ENCODE measurements around the gene RCAN2. TPM values are rescaled to one million over a fixed set of nuclear protein-coding genes. Genes with fewer than 3 reads are reported as not detected.
"Not testable (repeated sequence)": the region's sequence is repeated elsewhere in the genome, so short reads cannot be mapped to it uniquely, and the experiment has no call there.

The RCAN2 gene
- total RNA-seq, 1 donor from 2014 or later = 6.7 TPM

GRCh38 chr6:46390153-46390876 lies 100.9 kb downstream of the RCAN2 start:
- no peak for DNase-seq (ENCODE audit: low spot score)

GRCh38 chr6:46387728-46388127 lies 103.5 kb downstream of the RCAN2 start:
- not testable (repeated sequence) for DNase-seq (ENCODE audit: low spot score)

- no peak for DNase-seq (ENCODE audit: low spot score)
Observed at GRCh38 chr6:46381579-46381978, 109.7 kb downstream of the RCAN2 start.

- no peak for DNase-seq (ENCODE audit: low spot score)
Observed at GRCh38 chr6:46381057-46381456, 110.2 kb downstream of the RCAN2 start.

GRCh38 chr6:46380152-46380807 lies 111.0 kb downstream of the RCAN2 start:
- no peak for DNase-seq (ENCODE audit: low spot score)

GRCh38 chr6:46378882-46379416 lies 112.3 kb downstream of the RCAN2 start:
- DNase-seq (ENCODE audit: low spot score) = no peak

GRCh38 chr6:46378161-46378881 lies 112.9 kb downstream of the RCAN2 start:
- no peak for DNase-seq (ENCODE audit: low spot score)

- no peak for DNase-seq (ENCODE audit: low spot score)
Observed at GRCh38 chr6:46377209-46377608, 114.0 kb downstream of the RCAN2 start.

DNA sequence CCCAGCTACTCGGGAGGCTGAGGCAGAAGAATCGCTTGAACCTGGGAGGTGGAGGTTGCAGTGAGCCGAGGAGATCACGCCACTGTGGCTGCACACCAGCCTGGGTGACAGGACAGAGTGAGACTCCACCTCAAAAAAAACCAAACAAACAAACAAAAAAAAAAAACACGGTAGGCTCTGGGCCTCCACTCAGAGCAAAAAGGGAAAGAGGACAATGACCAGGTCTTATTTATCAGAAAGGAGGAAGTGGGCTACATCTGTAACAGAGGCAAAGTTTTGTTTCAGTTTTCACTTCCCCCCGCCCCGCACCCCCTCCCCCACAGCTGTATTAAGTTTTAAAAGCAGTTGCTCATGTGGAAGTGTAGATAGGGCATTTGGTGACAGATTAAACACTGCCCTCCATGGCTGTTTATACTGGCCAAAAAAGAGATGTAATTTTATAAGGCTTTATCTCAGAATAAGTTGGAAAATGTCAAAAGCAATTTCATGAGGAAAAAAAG lies 114.6 kb downstream of the RCAN2 start:
- DNase-seq (ENCODE audit: low spot score) = no peak

DNA sequence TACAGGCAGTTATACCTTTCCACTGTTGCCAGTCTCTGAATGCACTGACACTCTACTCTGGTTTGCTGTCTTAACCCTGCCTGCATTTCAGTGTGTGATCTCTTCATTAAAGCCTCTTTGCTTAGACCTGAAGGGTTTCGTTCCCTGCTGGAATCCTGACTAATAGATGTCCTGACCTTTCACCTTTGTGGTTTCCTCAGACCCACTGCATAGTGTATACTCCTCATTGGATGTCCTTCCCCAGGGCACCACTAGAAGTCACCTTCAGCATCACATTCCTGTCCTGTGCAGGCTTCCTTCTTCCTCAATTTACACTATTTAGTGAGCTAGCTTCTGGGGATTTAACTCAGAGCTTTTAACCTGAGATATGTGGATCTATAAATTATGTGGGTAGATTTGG lies 120.6 kb downstream of the RCAN2 start:
- no peak for DNase-seq (ENCODE audit: low spot score)

DNA sequence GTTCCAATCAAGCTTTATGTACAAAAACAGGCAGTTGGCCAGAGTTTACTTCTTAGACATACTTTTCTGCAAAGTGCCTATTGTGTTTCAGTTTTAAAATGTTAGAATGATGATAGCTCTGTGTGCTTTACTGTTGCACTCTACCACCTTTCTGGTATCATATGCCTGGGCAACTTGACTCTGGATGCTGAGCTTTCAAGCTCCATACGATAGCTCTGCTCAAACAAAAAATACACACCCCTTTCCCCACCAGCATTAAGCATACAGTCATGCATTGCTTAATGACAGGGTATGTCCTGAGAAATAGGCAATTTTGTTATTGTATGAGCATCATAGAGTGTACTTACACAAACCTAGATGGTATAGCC lies 123.1 kb downstream of the RCAN2 start:
- no peak for DNase-seq (ENCODE audit: low spot score)

GRCh38 chr6:46367354-46368168 lies 123.7 kb downstream of the RCAN2 start:
- no peak for DNase-seq (ENCODE audit: low spot score)

DNA sequence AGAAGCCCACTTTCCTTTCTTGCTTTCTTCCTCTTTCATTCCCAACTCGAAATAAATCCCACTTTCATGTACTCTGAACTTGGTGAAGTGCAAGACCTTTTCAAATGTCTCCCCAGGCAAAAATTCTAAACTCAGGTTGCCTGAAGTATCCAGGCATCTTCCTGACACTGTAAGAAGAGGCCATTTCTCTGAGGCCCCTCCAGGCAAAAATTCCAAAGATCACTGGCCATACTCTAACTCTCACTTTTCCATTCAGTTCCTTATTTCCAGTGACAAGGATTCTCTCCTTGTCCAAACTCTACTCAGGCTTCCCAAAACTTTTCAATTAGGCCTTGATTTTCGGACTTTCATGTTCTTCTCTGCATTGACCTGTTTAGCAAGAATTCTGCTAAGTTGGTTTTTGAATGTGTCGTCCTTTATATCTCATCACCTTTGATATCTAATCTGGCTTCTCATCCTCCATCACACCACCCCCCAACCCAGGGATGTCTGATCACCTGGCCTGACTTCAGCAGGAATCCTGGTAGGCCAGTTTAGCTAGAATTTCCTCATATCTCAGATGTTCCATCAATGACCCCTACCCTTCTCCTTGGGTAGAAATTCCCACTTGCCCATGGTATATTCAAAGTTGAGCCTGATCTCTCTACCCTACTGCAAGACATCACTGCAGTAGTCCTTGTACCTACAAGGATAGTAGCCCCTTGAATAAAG lies 124.9 kb downstream of the RCAN2 start:
- no peak for DNase-seq (ENCODE audit: low spot score)

- no peak for DNase-seq (ENCODE audit: low spot score)
Observed at GRCh38 chr6:46357591-46357990, 133.7 kb downstream of the RCAN2 start.

GRCh38 chr6:46356543-46356942 lies 134.7 kb downstream of the RCAN2 start:
- DNase-seq (ENCODE audit: low spot score) = no peak

GRCh38 chr6:46353528-46353927 lies 137.7 kb downstream of the RCAN2 start:
- DNase-seq (ENCODE audit: low spot score) = no peak

DNA sequence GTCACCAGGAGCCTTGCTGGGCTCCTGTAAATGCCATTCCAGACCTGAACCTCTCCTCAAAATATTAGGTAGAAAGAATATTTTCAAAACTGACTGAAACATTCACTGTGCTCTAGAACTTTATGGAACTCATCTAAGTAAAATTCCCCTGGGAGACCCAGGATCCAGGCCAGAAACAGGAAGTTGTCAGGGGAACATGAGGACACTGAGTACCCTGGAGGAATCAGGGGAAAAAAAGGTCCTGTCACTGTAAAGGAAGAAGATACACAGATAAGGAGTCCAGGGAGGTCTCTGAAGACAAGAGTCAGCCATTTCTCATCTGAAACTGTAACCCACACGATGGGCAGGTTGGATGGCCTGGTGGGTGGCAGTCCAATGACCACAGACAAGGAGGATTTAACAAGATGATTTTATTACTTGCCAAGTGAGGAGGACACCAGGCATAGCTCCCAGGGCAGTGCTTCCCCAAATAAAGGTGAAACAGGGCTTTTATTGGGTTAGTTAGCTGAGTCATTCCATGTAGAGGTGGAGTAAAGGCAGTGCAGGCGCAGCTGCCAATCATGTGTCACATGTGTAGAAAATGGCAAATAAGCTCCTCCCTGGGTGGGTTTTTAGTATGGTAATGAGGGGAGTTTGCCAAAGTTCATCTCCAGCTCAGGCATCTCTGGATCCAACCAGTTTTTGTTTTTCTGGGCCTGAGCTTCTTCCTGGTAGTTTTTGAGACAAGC lies 138.5 kb downstream of the RCAN2 start:
- DNase-seq (ENCODE audit: low spot score) = no peak

GRCh38 chr6:46350714-46351113 lies 140.5 kb downstream of the RCAN2 start:
- DNase-seq (ENCODE audit: low spot score) = no peak

GRCh38 chr6:46347669-46348068 lies 143.6 kb downstream of the RCAN2 start:
- no peak for DNase-seq (ENCODE audit: low spot score)

GRCh38 chr6:46340246-46340645 lies 151.0 kb downstream of the RCAN2 start:
- DNase-seq (ENCODE audit: low spot score) = no peak

Data from mesenteric fat pad (tissue), 1 donor.